Inflammatory macrophage (primary cell): Measurements from ENCODE around the gene FYB1.
"Not testable (repeated sequence)": the region's sequence is repeated elsewhere in the genome, so short reads cannot be mapped to it uniquely, and the experiment has no call there.

Experiments
- DNase-seq, 2 donors: peaks; one replicate each; pipeline ENCODE4 v3.0.0-alpha.2; 2020 to 2022

FYB1 gene

GRCh38 chr5:39186722-39187539 is 32.4 kb downstream of the FYB1 start:
- no peak for DNase-seq

- DNase-seq: no peak
Observed at GRCh38 chr5:39186289-39186688, 33.1 kb downstream of the FYB1 start.

GRCh38 chr5:39185761-39186160 is 33.6 kb downstream of the FYB1 start:
- DNase-seq: no peak

GRCh38 chr5:39179561-39179960 is 39.8 kb downstream of the FYB1 start:
- not testable (repeated sequence) for DNase-seq

- DNase-seq: no peak
Observed at GRCh38 chr5:39178861-39179260, 40.5 kb downstream of the FYB1 start.

GRCh38 chr5:39178171-39178570 is 41.2 kb downstream of the FYB1 start:
- DNase-seq: peak; percentile 53 to 58

GRCh38 chr5:39177631-39177964 is 41.8 kb downstream of the FYB1 start:
- DNase-seq: peak; percentile 81 to 89

- peak in 1 of 2 donors; percentile 5 for DNase-seq
Observed at GRCh38 chr5:39176759-39177630, 42.4 kb downstream of the FYB1 start.

GRCh38 chr5:39175273-39175955 is 43.9 kb downstream of the FYB1 start:
- DNase-seq: no peak

GRCh38 chr5:39173069-39173468 is 46.3 kb downstream of the FYB1 start:
- no peak for DNase-seq

GRCh38 chr5:39172593-39172992 is 46.8 kb downstream of the FYB1 start:
- DNase-seq: no peak

GRCh38 chr5:39171647-39172046 is 47.7 kb downstream of the FYB1 start:
- no peak for DNase-seq

GRCh38 chr5:39169081-39169480 is 50.3 kb downstream of the FYB1 start:
- DNase-seq: no peak

GRCh38 chr5:39167972-39168342 is 51.4 kb downstream of the FYB1 start:
- no peak for DNase-seq

GRCh38 chr5:39167141-39167971 is 52.0 kb downstream of the FYB1 start:
- no peak for DNase-seq

- peak in 1 of 2 donors; percentile 37 for DNase-seq
Observed at GRCh38 chr5:39164529-39165402, 54.6 kb downstream of the FYB1 start.

- peak; percentile 34 to 52 for DNase-seq
Observed at GRCh38 chr5:39164016-39164415, 55.3 kb downstream of the FYB1 start.

GRCh38 chr5:39161578-39161977 is 57.8 kb downstream of the FYB1 start:
- no peak for DNase-seq

GRCh38 chr5:39160576-39161213 is 58.7 kb downstream of the FYB1 start:
- no peak for DNase-seq

GRCh38 chr5:39159811-39160490 is 59.4 kb downstream of the FYB1 start:
- DNase-seq: peak; percentile 22 to 49
